Upper lobe of right lung (tissue), 1 donor: ENCODE results near the gene TRIM7. TPM values are rescaled to one million over a fixed set of nuclear protein-coding genes. Genes with fewer than 3 reads are reported as not detected.
A peak's percentile ranks its signal among the peaks of the same experiment; 100 is the strongest.

Source experiments
- ATAC-seq: fragments of 200-7000 bp; cut with Tn5 transposase; one replicate; pipeline ENCODE4 v1.9.1; 2020; ENCODE audit warnings: mild to moderate bottlenecking, moderate library complexity
- DNase-seq: peaks from one replicate; pipeline ENCODE4 v3.0.0-alpha.2; 2020
- H3K27ac ChIP-seq: fragments of 200-600 bp; one replicate; pipeline ENCODE4 v1.8.0; 2022
- H3K27me3 ChIP-seq: fragments of 200-600 bp; one replicate; pipeline ENCODE4 v1.8.0; 2022; ENCODE audit warnings: mild to moderate bottlenecking
- H3K36me3 ChIP-seq: fragments of 200-600 bp; one replicate; pipeline ENCODE4 v1.8.0; 2022
- H3K4me1 ChIP-seq: fragments of 200-600 bp; one replicate; pipeline ENCODE4 v1.8.0; 2022
- H3K4me3 ChIP-seq: fragments of 200-600 bp; one replicate; pipeline ENCODE4 v1.8.0; 2022; ENCODE audit warnings: mild to moderate bottlenecking
- H3K9me3 ChIP-seq: fragments of 200-600 bp; one replicate; pipeline ENCODE4 v1.8.0; 2022
- CTCF ChIP-seq: fragments of 200-600 bp; IDR thresholded peaks from one replicate; pipeline ENCODE4 v1.8.0; 2022; ENCODE audit warnings: antibody characterized with exemption
- intact Hi-C: fragments of 100-400 bp; cut with DNase I; formaldehyde crosslinking; loops from one replicate; pipeline ENCODE4 v1.11.0; 2022
- total RNA-seq: library from RNA; stranded (reverse); fragmentation: NEBNext Ultra II Directional; extraction: Animal tissue kit (Norgen Biotek cat#: 25700); gene quantifications from one replicate; pipeline ENCODE4 v1.2.1, GENCODE V29; 2021
- donor health status: DM: no; HTN: yes; CAD: no; lungs with severe emphysema.

The TRIM7 gene
- total RNA-seq, 1 donor from 2014 or later: 4.9 TPM

- H3K27ac ChIP-seq: no peak overlapping the region
- peaks cover 4% of the 10 kb centered on the region for H3K4me1 ChIP-seq
- H3K36me3 ChIP-seq: no peaks in the 10 kb centered on the region
- ATAC-seq: no peak
- TF ChIP-seq CTCF: no peak
- H3K9me3 ChIP-seq: no peaks in the 10 kb centered on the region
- no peak for DNase-seq
- H3K4me3 ChIP-seq: no peak overlapping the region
- H3K27me3 ChIP-seq: no peaks in the 10 kb centered on the region
- intact Hi-C loops: no loop called here
Observed at GRCh38 chr5:181194489-181195248, 10.3 kb downstream of the TRIM7 start.

- no peaks in the 10 kb centered on the region for H3K27me3 ChIP-seq
- no peak for DNase-seq
- no peak overlapping the region for H3K4me3 ChIP-seq
- no peak for ATAC-seq
- no peak for TF ChIP-seq CTCF
- H3K9me3 ChIP-seq: no peaks in the 10 kb centered on the region
- H3K4me1 ChIP-seq: peaks cover 4% of the 10 kb centered on the region
- intact Hi-C loops: no loop called here
- H3K27ac ChIP-seq: no peak overlapping the region
- no peaks in the 10 kb centered on the region for H3K36me3 ChIP-seq
Observed at GRCh38 chr5:181193656-181194055, 11.3 kb downstream of the TRIM7 start.

GRCh38 chr5:181192337-181193046 lies 12.5 kb downstream of the TRIM7 start:
- Histone ChIP-seq H3K27me3 (no peaks in the 10 kb centered on the region), H3K9me3 (no peaks in the 10 kb centered on the region), H3K27ac (peak overlapping the region; percentile 84), H3K4me1 (peaks cover 4% of the 10 kb centered on the region), H3K36me3 (no peaks in the 10 kb centered on the region), H3K4me3 (peak overlapping the region; percentile 76)
- DNase-seq (no peak), ATAC-seq (no peak)
- TF ChIP-seq CTCF: no peak
- intact Hi-C loops: no loop called here

- peak overlapping the region; percentile 76 for H3K4me3 ChIP-seq
- no peaks in the 10 kb centered on the region for H3K27me3 ChIP-seq
- DNase-seq (peak; percentile 98), ATAC-seq (peak; percentile 91)
- peaks cover 4% of the 10 kb centered on the region for H3K4me1 ChIP-seq
- no peaks in the 10 kb centered on the region for H3K36me3 ChIP-seq
- peak overlapping the region; percentile 84 for H3K27ac ChIP-seq
- H3K9me3 ChIP-seq: no peaks in the 10 kb centered on the region
- intact Hi-C loops: no loop called here
- TF ChIP-seq CTCF: no peak
Observed at GRCh38 chr5:181191526-181192336, 13.3 kb downstream of the TRIM7 start.

- H3K27ac ChIP-seq: peak overlapping the region; percentile 84
Observed at GRCh38 chr5:181190711-181191525, 14.1 kb downstream of the TRIM7 start.

More at GRCh38 chr5:181190711-181191525, 14.1 kb downstream of the TRIM7 start:
- intact Hi-C loops: no loop called here
- ATAC-seq (peak; percentile 9), DNase-seq (no peak)
- H3K4me3 ChIP-seq: peak overlapping the region; percentile 76
- peak; percentile 26 for TF ChIP-seq CTCF
- H3K36me3 ChIP-seq: no peaks in the 10 kb centered on the region
- no peaks in the 10 kb centered on the region for H3K27me3 ChIP-seq
- peaks cover 4% of the 10 kb centered on the region for H3K4me1 ChIP-seq
- no peaks in the 10 kb centered on the region for H3K9me3 ChIP-seq
